HepG2 (cell line): ENCODE measurements around the gene ZFAND2B. TPM values are rescaled to one million over a fixed set of nuclear protein-coding genes. Genes with fewer than 3 reads are reported as not detected.
A peak's percentile ranks its signal among the peaks of the same experiment; 100 is the strongest.

Experiments
- CEBPZ ChIP-seq: IDR thresholded peaks from 2 replicates; pipeline ENCODE4 v1.6.1; 2012; ENCODE audit warnings: low read length, improper control_type of control experiment
- E2F1 ChIP-seq: sonication (generic); formaldehyde crosslinking; IDR thresholded peaks from 2 replicates; pipeline ENCODE4 v1.5.0; 2020; ENCODE audit warnings: missing genetic modification reagents
- MAFG ChIP-seq: sonication (generic); formaldehyde crosslinking; IDR thresholded peaks from 2 replicates; pipeline ENCODE4 v1.5.1; 2020; ENCODE audit warnings: mild to moderate bottlenecking, missing genetic modification reagents
- NPAS2 ChIP-seq: sonication (generic); formaldehyde crosslinking; IDR thresholded peaks from 2 replicates; pipeline ENCODE4 v1.8.0; 2022; ENCODE audit warnings: mild to moderate bottlenecking, missing genetic modification reagents, borderline replicate concordance
- PHF20 ChIP-seq: sonication (generic); formaldehyde crosslinking; IDR thresholded peaks from 2 replicates; pipeline ENCODE4 v1.5.0; 2020; ENCODE audit warnings: mild to moderate bottlenecking, missing genetic modification reagents
- SRSF9 ChIP-seq: fragments of 200-400 bp; formaldehyde crosslinking; IDR thresholded peaks from 2 replicates; pipeline ENCODE4 v1.6.1; 2018; ENCODE audit warnings: borderline replicate concordance, mild to moderate bottlenecking, low read depth, low read length; ENCODE audit not compliant: insufficient read depth, poor library complexity, severe bottlenecking
- ZBTB7B ChIP-seq: sonication (generic); formaldehyde crosslinking; IDR thresholded peaks from 2 replicates; pipeline ENCODE4 v1.4.0; 2020; ENCODE audit warnings: missing genetic modification reagents
- ZNF317 ChIP-seq: sonication (generic); formaldehyde crosslinking; IDR thresholded peaks from 2 replicates; pipeline ENCODE4 v1.5.0; 2020; ENCODE audit warnings: mild to moderate bottlenecking, missing genetic modification reagents
- ZNF530 ChIP-seq: sonication (generic); formaldehyde crosslinking; IDR thresholded peaks from 2 replicates; pipeline ENCODE4 v1.5.0; 2020; ENCODE audit warnings: low read depth, mild to moderate bottlenecking, missing genetic modification reagents
- ZNF562 ChIP-seq: sonication (generic); formaldehyde crosslinking; IDR thresholded peaks from 2 replicates; pipeline ENCODE4 v1.8.0; 2022; ENCODE audit warnings: missing genetic modification reagents, borderline replicate concordance
- ZNF570 ChIP-seq: sonication (generic); formaldehyde crosslinking; IDR thresholded peaks from 2 replicates; pipeline ENCODE4 v1.4.0; 2020; ENCODE audit warnings: mild to moderate bottlenecking, missing genetic modification reagents, borderline replicate concordance
- ZNF572 ChIP-seq: sonication (generic); formaldehyde crosslinking; IDR thresholded peaks from 2 replicates; pipeline ENCODE4 v1.5.1; 2020; ENCODE audit warnings: mild to moderate bottlenecking, missing genetic modification reagents
- ZNF598 ChIP-seq: sonication (generic); formaldehyde crosslinking; IDR thresholded peaks from 2 replicates; pipeline ENCODE4 v1.5.1; 2020; ENCODE audit warnings: mild to moderate bottlenecking, missing genetic modification reagents, borderline replicate concordance
- ZNF619 ChIP-seq: sonication (generic); formaldehyde crosslinking; IDR thresholded peaks from 2 replicates; pipeline ENCODE4 v1.4.0; 2020; ENCODE audit warnings: mild to moderate bottlenecking, missing genetic modification reagents
- ZNF7 ChIP-seq: IDR thresholded peaks from 2 replicates; pipeline ENCODE4 v1.6.1; 2016; ENCODE audit warnings: missing biosample characterization, missing genetic modification reagents
- ZNF776 ChIP-seq: sonication (generic); formaldehyde crosslinking; IDR thresholded peaks from 2 replicates; pipeline ENCODE4 v1.4.0; 2020; ENCODE audit warnings: mild to moderate bottlenecking, missing genetic modification reagents
- ZNF83 ChIP-seq: sonication (generic); formaldehyde crosslinking; IDR thresholded peaks from 2 replicates; pipeline ENCODE4 v1.4.0; 2020; ENCODE audit warnings: missing genetic modification reagents, mild to moderate bottlenecking, borderline replicate concordance
- ZNF883 ChIP-seq: sonication (generic); formaldehyde crosslinking; IDR thresholded peaks from 2 replicates; pipeline ENCODE4 v1.5.1; 2020; ENCODE audit warnings: mild to moderate bottlenecking, missing genetic modification reagents; ENCODE audit errors: not compliant biosample characterization
- ZSCAN29 ChIP-seq: sonication (generic); formaldehyde crosslinking; conservative IDR thresholded peaks from 2 replicates; pipeline ENCODE4 v1.4.0; 2020; ENCODE audit warnings: mild to moderate bottlenecking, missing genetic modification reagents
- polyA plus RNA-seq, 8 experiments: library from polyadenylated mRNA; depleted of rRNA in 3 of 8; stranded (reverse) in 7 of 8; unstranded in 1 of 8; fragments of >200 nt; fragmentation: Illumina TruSeq in 4 of 8; extraction: Trizol in 4 of 8; gene quantifications; 2 replicates each; pipeline versions ENCODE4 v1.2.1 to v1.2.3, GENCODE V29; 2011 to 2016; ENCODE audit warnings: low read depth in 4 of 8, missing spikeins in 1 of 8, mixed read lengths in 1 of 8; ENCODE audit not compliant: insufficient read depth in 1 of 8
- total RNA-seq, 5 experiments: library from RNA; depleted of rRNA; stranded (reverse); fragments of >200 nt; fragmentation: Illumina TruSeq; extraction: Trizol; gene quantifications; 2 replicates each; pipeline ENCODE4 v1.2.3, GENCODE V29; 2016; ENCODE audit warnings: low read depth in 1 of 5
- TF ChIP-seq, protein P1 (sequence below): sonication (generic); formaldehyde crosslinking; IDR thresholded peaks from 2 replicates; pipeline ENCODE4 v1.4.0; 2020; ENCODE audit warnings: missing genetic modification reagents
- TF ChIP-seq, protein P2 (sequence below): IDR thresholded peaks from 2 replicates; pipeline ENCODE4 v1.6.1; 2016; ENCODE audit warnings: missing biosample characterization, missing genetic modification reagents, low read depth

The ZFAND2B gene
- total and polyA plus RNA-seq, 2 of the 13 experiments (the other 11 are each of a cell fraction or from before 2014, with no cell fraction given), result 53.3 to 115 TPM

DNA sequence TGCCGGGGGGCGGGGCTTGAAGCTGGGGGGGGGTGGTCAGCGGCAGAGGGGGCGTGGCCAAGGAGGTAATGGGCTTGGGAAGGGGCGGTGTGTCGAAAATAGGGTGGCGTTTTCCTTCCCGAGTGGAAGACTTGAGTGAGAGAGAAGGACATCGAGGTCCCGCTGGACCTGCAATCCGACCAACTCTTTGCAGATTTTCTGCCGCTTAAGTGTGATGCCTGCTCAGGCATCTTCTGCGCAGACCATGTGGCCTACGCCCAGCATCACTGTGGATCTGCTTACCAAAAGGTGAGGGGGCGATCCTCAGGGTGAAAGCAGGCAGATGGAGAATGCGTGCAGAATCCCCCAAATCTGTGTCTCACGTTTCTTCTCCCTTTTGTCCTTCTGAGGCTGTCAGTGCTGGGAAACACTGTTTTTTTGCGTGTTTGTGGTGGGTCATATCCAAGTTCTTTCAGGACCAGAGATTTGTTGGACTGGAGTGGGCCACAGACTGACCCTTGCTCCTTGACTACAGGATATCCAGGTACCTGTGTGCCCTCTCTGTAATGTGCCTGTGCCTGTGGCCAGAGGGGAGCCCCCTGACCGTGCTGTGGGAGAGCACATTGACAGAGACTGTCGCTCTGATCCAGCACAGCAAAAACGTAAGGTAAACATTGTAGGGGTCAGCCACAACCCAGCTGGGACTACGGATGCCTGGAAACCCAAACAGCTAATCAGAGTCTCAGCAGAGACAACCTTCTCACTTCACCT is 727 bp downstream of the ZFAND2B start (continued):
- TF ChIP-seq E2F1 (CRISPR knock-in tag), result no peak
- no peak for TF ChIP-seq ZNF530 (CRISPR knock-in tag)
- no peak for TF ChIP-seq CEBPZ
- TF ChIP-seq MAFG (CRISPR knock-in tag), result no peak
- no peak for TF ChIP-seq NPAS2 (CRISPR knock-in tag)
- no peak for TF ChIP-seq SRSF9
- TF ChIP-seq ZNF598 (CRISPR knock-in tag), result peak; percentile 69; the same call in 1 of the 2 replicates
- TF ChIP-seq ZNF317 (CRISPR knock-in tag), result peak; percentile 22; the same call in 1 of the 2 replicates
- TF ChIP-seq, protein P1, sequence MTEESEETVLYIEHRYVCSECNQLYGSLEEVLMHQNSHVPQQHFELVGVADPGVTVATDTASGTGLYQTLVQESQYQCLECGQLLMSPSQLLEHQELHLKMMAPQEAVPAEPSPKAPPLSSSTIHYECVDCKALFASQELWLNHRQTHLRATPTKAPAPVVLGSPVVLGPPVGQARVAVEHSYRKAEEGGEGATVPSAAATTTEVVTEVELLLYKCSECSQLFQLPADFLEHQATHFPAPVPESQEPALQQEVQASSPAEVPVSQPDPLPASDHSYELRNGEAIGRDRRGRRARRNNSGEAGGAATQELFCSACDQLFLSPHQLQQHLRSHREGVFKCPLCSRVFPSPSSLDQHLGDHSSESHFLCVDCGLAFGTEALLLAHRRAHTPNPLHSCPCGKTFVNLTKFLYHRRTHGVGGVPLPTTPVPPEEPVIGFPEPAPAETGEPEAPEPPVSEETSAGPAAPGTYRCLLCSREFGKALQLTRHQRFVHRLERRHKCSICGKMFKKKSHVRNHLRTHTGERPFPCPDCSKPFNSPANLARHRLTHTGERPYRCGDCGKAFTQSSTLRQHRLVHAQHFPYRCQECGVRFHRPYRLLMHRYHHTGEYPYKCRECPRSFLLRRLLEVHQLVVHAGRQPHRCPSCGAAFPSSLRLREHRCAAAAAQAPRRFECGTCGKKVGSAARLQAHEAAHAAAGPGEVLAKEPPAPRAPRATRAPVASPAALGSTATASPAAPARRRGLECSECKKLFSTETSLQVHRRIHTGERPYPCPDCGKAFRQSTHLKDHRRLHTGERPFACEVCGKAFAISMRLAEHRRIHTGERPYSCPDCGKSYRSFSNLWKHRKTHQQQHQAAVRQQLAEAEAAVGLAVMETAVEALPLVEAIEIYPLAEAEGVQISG, result no peak
- TF ChIP-seq ZNF883 (CRISPR knock-in tag), result peak; percentile 16
- TF ChIP-seq, protein P2, sequence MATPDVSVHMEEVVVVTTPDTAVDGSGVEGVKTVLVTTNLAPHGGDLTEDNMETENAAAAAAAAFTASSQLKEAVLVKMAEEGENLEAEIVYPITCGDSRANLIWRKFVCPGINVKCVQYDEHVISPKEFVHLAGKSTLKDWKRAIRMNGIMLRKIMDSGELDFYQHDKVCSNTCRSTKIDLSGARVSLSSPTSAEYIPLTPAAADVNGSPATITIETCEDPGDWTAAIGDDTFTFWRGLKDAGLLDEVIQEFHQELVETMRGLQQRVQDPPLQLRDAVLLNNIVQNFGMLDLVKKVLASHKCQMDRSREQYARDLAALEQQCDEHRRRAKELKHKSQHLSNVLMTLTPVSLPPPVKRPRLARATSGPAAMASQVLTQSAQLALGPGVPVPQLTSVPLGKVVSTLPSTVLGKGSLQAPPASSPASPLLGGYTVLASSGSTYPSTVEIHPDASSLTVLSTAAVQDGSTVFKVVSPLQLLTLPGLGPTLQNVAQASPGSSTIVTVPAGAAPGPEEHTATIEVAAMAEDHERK (CRISPR knock-in tag), result no peak
- TF ChIP-seq PHF20 (CRISPR knock-in tag), result no peak
- TF ChIP-seq ZNF776, result no peak; the same call in 1 of the 2 replicates
- no peak for TF ChIP-seq ZNF562 (CRISPR knock-in tag)
- no peak for TF ChIP-seq ZNF570 (CRISPR knock-in tag)
- TF ChIP-seq ZNF83 (CRISPR knock-in tag), result peak; percentile 91; the same call in 1 of the 2 replicates
- peak; percentile 93; the same call in 1 of the 2 replicates for TF ChIP-seq ZNF572
- TF ChIP-seq ZBTB7B, result peak; percentile 16; the same call in 1 of the 2 replicates
- TF ChIP-seq ZNF619 (CRISPR knock-in tag), result peak; percentile 55
- no peak for TF ChIP-seq ZSCAN29
- no peak for TF ChIP-seq ZNF7 (CRISPR knock-in tag)
